ENCODE results near the gene VCP. TPM values are rescaled to one million over a fixed set of nuclear protein-coding genes. Genes with fewer than 3 reads are reported as not detected.

Gene VCP
- total and polyA plus RNA-seq, 2 donors from 2014 or later, result 118 to 167 TPM

DNA sequence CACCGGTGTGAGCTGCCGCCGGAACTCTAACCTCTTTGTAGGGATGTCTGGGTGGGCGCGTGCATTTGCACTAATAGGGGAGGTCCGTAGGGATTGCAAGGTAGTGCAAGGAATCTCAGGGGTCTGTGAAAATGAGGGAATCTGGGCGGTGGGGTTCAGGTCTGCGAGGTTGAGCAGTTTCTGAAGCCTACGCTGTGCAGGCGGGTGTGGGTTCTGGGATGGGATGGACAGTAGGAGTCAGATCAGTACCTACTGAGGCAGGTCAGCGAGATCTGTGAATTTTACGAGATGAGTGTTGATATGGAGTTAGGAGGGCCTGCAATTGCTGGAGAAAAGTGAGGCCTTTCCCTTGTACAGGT, 44.1 kb upstream of the VCP start:
- no peak for DNase-seq
- Histone ChIP-seq H3K4me1 (ENCODE audit: control insufficient read depth in 2 of 3, insufficient read depth in 2 of 3, low read depth in 1 of 3, low read length in 3 of 3) (peaks cover 0 to 36% (median 23%) of the 10 kb centered on the region in 3 donors), H3K4me3 (ENCODE audit: low read length in 3 of 3) (peak overlapping the region; percentile 51 to 97 (median 94)), H3K9me3 (ENCODE audit: control insufficient read depth in 2 of 3, insufficient read depth in 1 of 3, low read length in 3 of 3) (no peaks in the 10 kb centered on the region), H3K36me3 (ENCODE audit: control insufficient read depth in 2 of 3, insufficient read depth in 3 of 3, low read length in 3 of 3) (no peaks in the 10 kb centered on the region), H3K27ac (ENCODE audit: low read depth in 2 of 2, low read length in 2 of 2) (peak overlapping the region; percentile 92 to 93), H3K9ac (ENCODE audit: low read length in 3 of 3) (peak overlapping the region in 1 of 3 donors; percentile 47), H3K27me3 (ENCODE audit: control insufficient read depth, insufficient read depth, low read length) (no peaks in the 10 kb centered on the region)
- TF ChIP-seq CTCF (IDR thresholded peaks at IDR 0.05; ENCODE audit: borderline replicate concordance, extremely low read depth, insufficient read depth), result no peak
- no peak for FAIRE-seq
- intact Hi-C loops (cut with DNase I), result no loop called here

- peak within 1 kb of the TSS; percentile 90 to 97 (median 94) for H3K4me3 ChIP-seq (ENCODE audit: low read length in 3 of 3)
- no peak for TF ChIP-seq CTCF (IDR thresholded peaks at IDR 0.05; ENCODE audit: borderline replicate concordance, extremely low read depth, insufficient read depth)
- no peaks in the 10 kb centered on the region for H3K36me3 ChIP-seq (ENCODE audit: control insufficient read depth in 2 of 3, insufficient read depth in 3 of 3, low read length in 3 of 3)
- peak; percentile 74 for FAIRE-seq
- H3K9ac ChIP-seq (ENCODE audit: low read length in 3 of 3), result peak within 1 kb of the TSS; percentile 76 to 82 (median 76)
- no peaks in the 10 kb centered on the region for H3K27me3 ChIP-seq (ENCODE audit: control insufficient read depth, insufficient read depth, low read length)
- H3K9me3 ChIP-seq (ENCODE audit: control insufficient read depth in 2 of 3, insufficient read depth in 1 of 3, low read length in 3 of 3), result no peaks in the 10 kb centered on the region
- peak within 1 kb of the TSS; percentile 92 to 93 for H3K27ac ChIP-seq (ENCODE audit: low read depth in 2 of 2, low read length in 2 of 2)
- peak; percentile 99 to 100 (median 99) for DNase-seq
- intact Hi-C loops (cut with DNase I), result no loop called here
- H3K4me1 ChIP-seq (ENCODE audit: control insufficient read depth in 2 of 3, insufficient read depth in 2 of 3, low read depth in 1 of 3, low read length in 3 of 3), result peaks cover 0 to 36% (median 23%) of the 10 kb centered on the region in 3 donors
Measured at GRCh38 chr9:35115680-35116538, 43.5 kb upstream of the VCP start, which contains the start of gene ATOSB. Gene ATOSB, minus strand, starts transcription at chr9:35115862. Its CDS starts 7,588 bp downstream, at chr9:35108274.

DNA sequence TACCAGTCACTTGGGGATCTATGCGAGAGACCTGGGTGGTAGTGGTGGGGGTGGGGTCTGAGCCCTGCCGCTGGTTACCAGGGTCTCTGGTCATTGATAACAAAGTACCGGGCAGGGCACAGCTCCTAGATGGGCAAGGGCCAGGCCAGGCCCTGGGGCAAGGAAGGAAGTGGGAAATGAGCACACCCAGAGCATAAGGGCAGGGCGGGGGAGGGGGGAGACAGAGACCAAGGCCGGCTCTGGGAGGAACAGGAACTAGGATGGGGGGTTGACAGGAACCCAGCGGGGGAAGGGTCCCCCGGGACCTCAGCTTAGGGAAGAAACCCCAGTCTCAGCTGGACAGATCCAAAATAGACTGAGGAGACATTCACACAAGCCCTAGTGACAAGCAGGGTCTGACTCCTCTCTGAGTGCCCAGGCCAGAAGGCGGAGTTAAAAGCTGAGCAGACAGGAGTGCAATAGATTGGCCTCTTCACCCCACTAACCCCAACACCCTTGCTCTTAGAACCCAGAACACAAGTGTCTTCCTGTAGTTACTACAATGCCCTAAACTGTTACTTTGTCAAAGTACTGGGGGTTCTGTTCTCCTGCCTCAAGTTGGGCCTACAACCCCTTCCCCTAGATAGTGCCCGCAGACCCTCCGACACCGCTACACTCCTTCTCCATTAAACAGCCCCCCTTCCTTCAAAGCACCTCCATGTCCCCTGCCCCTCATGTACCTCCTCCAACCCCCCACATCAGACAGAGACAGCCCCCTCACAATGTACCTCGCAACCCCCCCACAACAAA, 42.6 kb upstream of the VCP start:
- Histone ChIP-seq H3K4me3 (ENCODE audit: low read length in 3 of 3) (peak overlapping the region; percentile 90 to 97 (median 94)), H3K36me3 (ENCODE audit: control insufficient read depth in 2 of 3, insufficient read depth in 3 of 3, low read length in 3 of 3) (no peaks in the 10 kb centered on the region), H3K9me3 (ENCODE audit: control insufficient read depth in 2 of 3, insufficient read depth in 1 of 3, low read length in 3 of 3) (no peaks in the 10 kb centered on the region), H3K9ac (ENCODE audit: low read length in 3 of 3) (peak overlapping the region; percentile 76 to 82 (median 76)), H3K27ac (ENCODE audit: low read depth in 2 of 2, low read length in 2 of 2) (peak overlapping the region; percentile 92 to 93), H3K4me1 (ENCODE audit: control insufficient read depth in 2 of 3, insufficient read depth in 2 of 3, low read depth in 1 of 3, low read length in 3 of 3) (peaks cover 2 to 45% (median 32%) of the 10 kb centered on the region in 3 donors), H3K27me3 (ENCODE audit: control insufficient read depth, insufficient read depth, low read length) (no peaks in the 10 kb centered on the region)
- intact Hi-C loops (cut with DNase I), result no loop called here
- FAIRE-seq (no peak), DNase-seq (peak in 4 of 5 donors; percentile 27 to 88 (median 68))
- TF ChIP-seq CTCF (IDR thresholded peaks at IDR 0.05; ENCODE audit: borderline replicate concordance, extremely low read depth, insufficient read depth), result no peak
